ENCODE data around the gene TAS2R40. TPM values are rescaled to one million over a fixed set of nuclear protein-coding genes. Genes with fewer than 3 reads are reported as not detected.
"Not testable (repeated sequence)": the region's sequence is repeated elsewhere in the genome, so short reads cannot be mapped to it uniquely, and the experiment has no call there.

The TAS2R40 gene
- total RNA-seq, 2 donors from 2014 or later, result not detected

GRCh38 chr7:143259765-143260164 lies 37.9 kb downstream of the TAS2R40 start:
- peaks cover 16 to 27% of the 10 kb centered on the region in 2 donors for H3K36me3 Mint-ChIP-seq
- H3K27ac Mint-ChIP-seq, result peak overlapping the region; percentile 79 to 90
- ATAC-seq, result no peak
- DNase-seq (ENCODE audit: low spot score in 2 of 2), result no peak
- peaks cover 0 to 13% of the 10 kb centered on the region in 2 donors for H3K9me3 Mint-ChIP-seq

GRCh38 chr7:143261901-143262300 lies 40.1 kb downstream of the TAS2R40 start:
- H3K27ac Mint-ChIP-seq, result peak overlapping the region; percentile 69 to 100
- ATAC-seq (no peak), DNase-seq (ENCODE audit: low spot score in 2 of 2) (no peak)
- H3K36me3 Mint-ChIP-seq, result peaks cover 24 to 35% of the 10 kb centered on the region in 2 donors
- H3K9me3 Mint-ChIP-seq, result peaks cover 0 to 8% of the 10 kb centered on the region in 2 donors

DNA sequence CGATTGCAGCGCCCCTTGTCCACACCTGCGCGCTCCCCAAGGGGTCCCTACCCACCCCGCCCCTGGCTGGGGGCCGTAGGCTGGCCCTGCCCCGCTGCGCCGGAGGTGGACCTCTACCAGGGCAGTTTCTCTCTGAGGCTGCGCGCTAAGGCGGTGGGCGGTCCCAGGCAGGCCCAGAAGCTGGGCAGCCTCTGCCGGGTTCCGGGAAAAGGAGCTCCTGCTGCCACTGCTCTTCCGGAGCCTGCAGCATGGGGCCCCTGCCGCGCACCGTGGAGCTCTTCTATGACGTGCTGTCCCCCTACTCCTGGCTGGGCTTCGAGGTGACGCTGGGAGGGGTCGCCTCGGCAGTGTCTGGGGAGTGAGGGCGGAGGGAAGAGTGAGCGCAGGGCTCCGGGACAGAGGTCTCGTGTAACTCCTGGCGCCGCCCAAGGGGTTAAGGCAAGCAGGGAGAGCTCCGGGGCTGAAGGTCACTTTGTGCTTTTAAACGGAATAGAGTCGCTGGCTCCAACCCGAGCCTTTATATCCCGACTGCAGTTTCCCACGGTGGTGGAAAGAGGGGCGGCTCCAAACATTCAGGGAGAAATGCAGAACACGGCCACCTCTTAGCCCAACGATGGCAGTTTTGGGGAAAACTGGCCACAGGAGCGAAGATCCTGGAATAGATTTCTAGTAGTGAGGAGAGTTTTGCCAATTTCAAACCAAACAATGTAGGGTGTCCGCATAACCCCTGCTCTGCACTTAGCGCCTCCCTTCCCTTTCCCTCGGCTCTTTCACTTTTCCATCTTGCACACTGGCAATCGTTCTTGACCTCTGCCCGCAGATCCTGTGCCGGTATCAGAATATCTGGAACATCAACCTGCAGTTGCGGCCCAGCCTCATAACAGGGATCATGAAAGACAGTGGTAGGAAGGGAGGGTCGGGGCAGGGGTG lies 41.7 kb downstream of the TAS2R40 start, which contains the start of gene GSTK1:
TSS of gene GSTK1 (plus strand) at position 176 of the 930 bp plus-strand sequence. CDS start at position 249, 73 bp downstream.
- peaks cover 31 to 39% of the 10 kb centered on the region in 2 donors for H3K36me3 Mint-ChIP-seq
- H3K27ac Mint-ChIP-seq, result peak within 1 kb of the TSS; percentile 99 to 100
- DNase-seq (ENCODE audit: low spot score in 2 of 2) (peak; percentile 80 to 86), ATAC-seq (peak; percentile 97 to 98)
- peaks cover 0 to 8% of the 10 kb centered on the region in 2 donors for H3K9me3 Mint-ChIP-seq

DNA sequence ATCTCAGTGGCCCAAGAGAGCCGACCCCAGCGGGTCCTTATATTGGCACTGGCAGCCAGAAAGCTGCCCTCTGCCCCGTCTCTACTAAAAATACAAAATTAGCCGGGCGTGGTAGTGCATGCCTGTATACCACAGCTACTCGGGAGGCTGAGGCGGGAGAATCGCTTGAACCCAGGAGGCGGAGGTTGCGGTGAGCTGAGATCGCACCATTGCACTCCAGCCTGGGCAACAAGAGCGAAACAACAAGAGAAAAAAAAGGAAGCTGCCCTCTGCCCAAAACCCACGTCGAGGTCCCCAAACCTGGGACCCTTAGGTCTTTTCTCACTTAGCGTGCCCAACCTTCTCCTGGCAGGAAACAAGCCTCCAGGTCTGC lies 42.3 kb downstream of the TAS2R40 start:
- H3K36me3 Mint-ChIP-seq, result peaks cover 31 to 42% of the 10 kb centered on the region in 2 donors
- peak overlapping the region; percentile 99 to 100 for H3K27ac Mint-ChIP-seq
- not testable (repeated sequence) for H3K9me3 Mint-ChIP-seq; ATAC-seq; DNase-seq (ENCODE audit: low spot score in 2 of 2)

DNA sequence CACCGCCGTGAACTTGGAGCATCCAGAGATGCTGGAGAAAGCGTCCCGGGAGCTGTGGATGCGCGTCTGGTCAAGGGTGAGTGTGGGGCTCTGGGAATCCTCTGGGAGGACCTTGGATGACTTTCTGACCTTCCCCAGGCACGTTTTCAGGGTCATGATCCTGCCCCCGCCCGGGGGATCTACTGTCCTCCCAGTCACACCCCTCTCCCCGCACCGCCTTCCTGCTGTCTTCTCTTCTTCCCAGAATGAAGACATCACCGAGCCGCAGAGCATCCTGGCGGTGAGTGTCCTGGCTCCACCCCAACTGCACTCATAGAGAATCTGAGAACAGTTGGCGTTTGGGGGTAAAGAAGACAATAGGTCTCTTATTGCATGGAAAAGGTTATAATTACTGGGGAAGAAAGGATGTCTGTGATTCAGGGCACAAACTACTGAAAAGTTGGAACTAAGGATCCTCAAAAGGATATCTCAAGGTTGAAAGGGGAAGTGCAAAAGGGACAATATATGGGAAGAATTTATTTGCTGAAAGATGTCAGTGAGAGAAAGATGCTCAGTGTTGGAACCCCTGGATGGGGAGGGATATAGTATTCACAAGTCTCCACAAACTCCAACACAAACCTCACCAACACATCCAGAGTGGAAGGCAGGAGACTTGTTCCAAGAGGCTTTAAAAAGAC lies 43.3 kb downstream of the TAS2R40 start:
- H3K9me3 Mint-ChIP-seq, result peaks cover 0 to 8% of the 10 kb centered on the region in 2 donors
- peaks cover 36 to 51% of the 10 kb centered on the region in 2 donors for H3K36me3 Mint-ChIP-seq
- peak overlapping the region; percentile 99 to 100 for H3K27ac Mint-ChIP-seq
- DNase-seq (ENCODE audit: low spot score in 2 of 2) (no peak), ATAC-seq (no peak)

DNA sequence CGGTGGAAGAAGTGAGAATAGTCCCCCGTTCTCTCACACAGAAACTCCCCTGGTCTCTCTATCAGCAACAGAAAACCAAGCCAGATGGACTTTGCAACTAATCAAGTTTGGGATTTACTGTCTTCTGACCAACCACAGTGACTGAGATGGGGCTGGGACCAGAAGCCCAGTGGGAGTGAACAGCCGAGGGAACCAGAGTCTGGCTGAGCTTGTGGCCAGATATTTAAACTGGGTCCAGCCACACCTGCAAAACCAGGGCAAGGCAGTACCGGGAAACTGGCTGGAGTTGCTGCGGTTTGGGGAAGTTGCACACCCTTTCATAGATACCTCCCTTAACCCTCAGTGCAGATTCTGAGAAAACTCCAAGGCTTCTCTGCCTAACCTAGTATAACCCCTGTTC lies 47.4 kb downstream of the TAS2R40 start:
- H3K9me3 Mint-ChIP-seq, result no peaks in the 10 kb centered on the region
- ATAC-seq, result no peak
- no peak for DNase-seq (ENCODE audit: low spot score in 2 of 2)
- H3K36me3 Mint-ChIP-seq, result peaks cover 25 to 35% of the 10 kb centered on the region in 2 donors
- H3K27ac Mint-ChIP-seq, result no peak overlapping the region

DNA sequence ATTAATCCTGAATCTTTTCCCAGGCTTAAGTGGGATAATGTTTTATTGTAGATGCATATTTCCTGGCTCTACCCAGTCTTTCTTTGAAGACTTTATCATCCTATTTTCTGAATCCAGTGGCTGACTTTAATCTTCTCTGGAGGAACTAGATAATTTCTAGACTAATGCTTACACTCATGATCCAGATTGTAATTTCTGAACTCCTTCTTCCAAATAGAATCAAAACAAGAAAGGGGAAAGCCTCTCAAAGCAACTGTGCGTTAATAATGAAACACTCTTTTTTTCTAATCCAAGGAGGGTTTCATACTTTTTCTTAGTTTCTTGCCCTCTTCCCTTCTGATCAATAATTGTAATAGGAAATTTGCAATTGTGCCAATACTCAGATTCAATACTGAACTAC lies 49.4 kb downstream of the TAS2R40 start:
- peak in 1 of 2 donors; percentile 81 for ATAC-seq
- H3K9me3 Mint-ChIP-seq, result no peaks in the 10 kb centered on the region
- peak overlapping the region in 1 of 2 donors; percentile 68 for H3K27ac Mint-ChIP-seq
- no peak for DNase-seq (ENCODE audit: low spot score in 2 of 2)
- H3K36me3 Mint-ChIP-seq, result peaks cover 14 to 21% of the 10 kb centered on the region in 2 donors

Other genes with a start within 250 kb of the TAS2R40 start
- under 1 TPM in 1 of 2 donors, not detected in 1; 0.66 TPM for gene OR9A2, start 194.9 kb upstream of the TAS2R40 start, total RNA-seq
- gene OR6V1, start 169.7 kb upstream of the TAS2R40 start, total RNA-seq, result not detected
- gene PIP, start 90.0 kb upstream of the TAS2R40 start, total RNA-seq, result not detected
- not detected for gene TAS2R39, start 38.6 kb upstream of the TAS2R40 start, total RNA-seq
- 100 to 1,000 TPM; 140 to 238 TPM for gene GSTK1, start 41.4 kb downstream of the TAS2R40 start, total RNA-seq
- gene TMEM139, start 62.9 kb downstream of the TAS2R40 start, total RNA-seq, result 1 to 10 TPM; 1.3 to 1.6 TPM
- 100 to 1,000 TPM in 1 of 2 donors, 10 to 100 TPM in 1; 82.0 to 118 TPM for gene CASP2, start 66.3 kb downstream of the TAS2R40 start, total RNA-seq
- under 1 TPM; 0.12 to 0.16 TPM for gene CLCN1, start 94.1 kb downstream of the TAS2R40 start, total RNA-seq
- 1 to 10 TPM in 1 of 2 donors, under 1 TPM in 1; 0.77 to 2.1 TPM for gene FAM131B, start 140.7 kb downstream of the TAS2R40 start, total RNA-seq
- 100 to 1,000 TPM in 1 of 2 donors, 10 to 100 TPM in 1; 75.9 to 146 TPM for gene ZYX, start 159.3 kb downstream of the TAS2R40 start, total RNA-seq
- gene EPHA1, start 186.8 kb downstream of the TAS2R40 start, total RNA-seq, result 1 to 10 TPM; 1.8 to 2.4 TPM
- gene TAS2R60, start 221.4 kb downstream of the TAS2R40 start, total RNA-seq, result not detected